Adipocyte (in vitro differentiated cells): ENCODE measurements around the gene TRMO.

Source experiments
- DNase-seq: peaks from one replicate; pipeline ENCODE4 v3.0.0-alpha.2; 2015; ENCODE audit warnings: low read depth
- H3K27me3 ChIP-seq: replicated peaks from 2 replicates; pipeline ENCODE4 v1.7.0; 2013; ENCODE audit warnings: mild to moderate bottlenecking, low read length, moderate library complexity; ENCODE audit not compliant: control insufficient read depth, insufficient read depth
- H3K36me3 ChIP-seq: 2 replicates; pipeline ENCODE4 v1.7.0; 2013; ENCODE audit warnings: low read length, mild to moderate bottlenecking, moderate library complexity; ENCODE audit not compliant: control insufficient read depth, insufficient read depth, severe bottlenecking
- H3K4me1 ChIP-seq: 2 replicates; pipeline ENCODE4 v1.7.0; 2013; ENCODE audit warnings: mild to moderate bottlenecking, low read length, moderate library complexity; ENCODE audit not compliant: control insufficient read depth, insufficient read depth
- H3K4me3 ChIP-seq: 2 replicates; pipeline ENCODE4 v1.7.0; 2013; ENCODE audit warnings: mild to moderate bottlenecking, low read length, moderate library complexity
- H3K9ac ChIP-seq: 2 replicates; pipeline ENCODE4 v1.7.0; 2013; ENCODE audit warnings: mild to moderate bottlenecking, low read length, moderate library complexity
- H3K9me3 ChIP-seq: 2 replicates; pipeline ENCODE4 v1.7.0; 2013; ENCODE audit warnings: mild to moderate bottlenecking, low read length, moderate library complexity; ENCODE audit not compliant: control insufficient read depth

TRMO gene

DNA sequence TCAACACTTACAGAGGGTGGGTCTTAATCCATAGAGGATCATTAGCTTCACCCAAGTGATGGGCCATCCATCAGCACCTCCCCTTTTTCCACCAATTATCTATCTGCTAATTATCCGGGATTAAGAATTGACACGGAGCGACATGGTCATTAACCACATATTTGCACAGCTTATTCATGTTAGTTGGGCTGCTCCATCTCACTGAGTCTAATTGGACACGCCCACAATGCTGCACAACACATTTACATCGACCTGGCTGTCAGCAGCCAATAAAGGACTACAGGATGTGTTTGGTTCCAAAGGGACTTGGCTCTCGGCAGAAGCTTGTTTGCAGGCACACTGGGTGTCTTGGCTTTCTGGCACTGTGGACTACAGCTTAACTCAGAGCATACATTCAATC lies 47.7 kb downstream of the TRMO start:
- DNase-seq = no peak
- Histone ChIP-seq H3K36me3 (no peaks in the 10 kb centered on the region), H3K9ac (no peak overlapping the region), H3K4me3 (no peak overlapping the region), H3K9me3 (no peaks in the 10 kb centered on the region), H3K4me1 (peaks cover 16% of the 10 kb centered on the region), H3K27me3 (peaks cover 5% of the 10 kb centered on the region)

DNA sequence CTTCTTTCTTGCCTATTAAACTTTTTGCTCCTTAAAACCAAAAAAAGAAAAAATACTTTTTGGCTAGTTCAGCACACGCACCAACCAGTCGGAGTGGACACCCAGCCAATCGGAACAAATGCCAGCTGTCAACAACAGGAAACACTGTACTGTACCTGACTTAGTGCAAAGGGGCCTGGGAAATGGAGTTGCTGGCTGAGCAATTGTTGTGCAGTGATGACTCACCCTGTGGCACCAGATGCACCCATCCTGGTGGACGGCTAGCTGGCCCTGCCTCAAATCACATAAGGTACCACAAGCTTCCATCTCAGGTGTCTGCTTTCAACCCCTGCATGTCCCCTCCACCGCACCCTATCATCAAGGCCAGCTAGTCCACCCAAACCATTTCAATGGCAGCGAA lies 48.4 kb downstream of the TRMO start:
- Histone ChIP-seq H3K27me3 (peaks cover 5% of the 10 kb centered on the region), H3K9me3 (no peaks in the 10 kb centered on the region), H3K9ac (no peak overlapping the region), H3K4me3 (no peak overlapping the region), H3K4me1 (peaks cover 16% of the 10 kb centered on the region), H3K36me3 (no peaks in the 10 kb centered on the region)
- no peak for DNase-seq

DNA sequence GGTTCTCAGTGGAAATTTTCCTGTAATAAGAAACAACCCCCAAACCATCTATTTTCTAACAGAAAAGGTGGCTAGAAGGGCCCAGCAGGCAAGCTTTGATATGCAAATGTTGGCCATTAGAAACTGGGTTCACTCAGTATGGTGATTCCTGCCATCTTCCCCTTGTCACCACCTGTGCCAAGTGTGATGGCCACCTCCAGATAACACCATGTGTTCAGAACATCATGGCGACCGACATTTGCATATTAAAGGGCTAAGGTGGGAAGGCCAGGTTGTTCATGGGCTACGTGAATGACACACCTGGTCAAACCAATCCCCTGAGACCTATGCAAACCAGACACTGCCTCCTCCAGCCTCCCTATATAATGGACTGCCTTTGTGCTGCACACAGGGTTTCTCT lies 48.9 kb downstream of the TRMO start:
- Histone ChIP-seq H3K9me3 (no peaks in the 10 kb centered on the region), H3K36me3 (no peaks in the 10 kb centered on the region), H3K9ac (no peak overlapping the region), H3K4me1 (peaks cover 16% of the 10 kb centered on the region), H3K4me3 (no peak overlapping the region), H3K27me3 (peaks cover 5% of the 10 kb centered on the region)
- no peak for DNase-seq

DNA sequence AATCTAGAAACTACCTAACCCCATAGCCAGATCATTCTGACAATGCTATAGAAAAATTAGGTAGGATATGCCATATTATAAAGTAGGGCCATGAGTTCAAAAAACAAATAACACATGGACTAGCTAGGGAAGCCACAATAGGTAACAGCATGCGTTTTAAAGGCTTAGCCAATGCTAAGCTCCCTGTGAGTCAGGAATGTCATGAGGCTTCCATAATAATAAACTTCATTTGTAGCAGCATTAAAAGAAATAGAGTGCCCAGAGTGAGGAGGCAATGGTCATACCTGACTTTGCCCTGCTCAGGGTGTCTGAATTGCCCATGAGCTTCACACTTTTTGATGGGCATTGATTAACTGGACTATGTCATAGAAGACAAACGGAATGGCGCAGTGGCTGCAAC lies 53.4 kb downstream of the TRMO start:
- no peak for DNase-seq
- Histone ChIP-seq H3K9me3 (peaks cover 25% of the 10 kb centered on the region), H3K36me3 (no peaks in the 10 kb centered on the region), H3K4me1 (no peaks in the 10 kb centered on the region), H3K9ac (no peak overlapping the region), H3K4me3 (no peak overlapping the region), H3K27me3 (peaks cover 5% of the 10 kb centered on the region)

DNA sequence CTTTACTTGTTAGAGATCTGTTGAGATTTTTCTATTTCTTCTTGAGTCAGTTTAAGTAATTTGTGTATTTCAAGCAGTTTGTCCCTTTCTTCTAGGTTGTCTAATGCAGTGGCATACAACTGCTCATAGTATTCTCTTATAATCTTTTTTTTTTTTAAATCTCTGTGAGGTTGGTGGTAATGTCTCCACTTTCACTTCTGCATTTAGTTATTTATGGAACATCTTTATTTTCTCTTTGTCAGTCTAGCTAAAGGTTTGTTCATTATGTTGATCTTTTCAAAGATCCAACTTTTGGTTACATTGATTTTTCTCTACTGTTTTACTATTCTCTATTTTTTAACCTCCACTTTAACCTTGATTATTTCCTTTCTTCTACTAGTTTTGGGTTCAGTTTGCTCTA lies 55.5 kb downstream of the TRMO start:
- DNase-seq = no peak
- no peak overlapping the region for H3K4me3 ChIP-seq
- H3K27me3 ChIP-seq = peaks cover 22% of the 10 kb centered on the region
- no peaks in the 10 kb centered on the region for H3K4me1 ChIP-seq
- H3K9ac ChIP-seq = no peak overlapping the region
- H3K9me3 ChIP-seq = peaks cover 25% of the 10 kb centered on the region
- H3K36me3 ChIP-seq = no peaks in the 10 kb centered on the region

DNA sequence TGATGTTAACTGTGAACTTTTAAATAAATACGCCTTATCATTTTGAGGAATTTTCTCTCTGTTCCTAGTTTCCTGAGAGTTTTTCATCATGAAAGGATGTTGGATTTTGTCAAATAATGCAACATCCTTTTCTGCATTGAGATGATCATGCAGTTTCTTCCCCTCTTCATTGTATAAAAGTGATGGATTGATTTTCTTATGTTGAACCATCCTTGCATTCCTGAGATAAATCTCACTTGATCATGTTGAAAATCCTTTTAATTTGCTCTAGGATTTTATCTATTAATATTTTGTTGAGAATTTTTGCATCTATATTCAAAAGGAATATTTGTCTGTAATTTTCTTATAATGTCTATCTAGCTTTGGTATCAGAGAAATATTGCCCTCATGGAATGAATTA lies 56.0 kb downstream of the TRMO start:
- no peaks in the 10 kb centered on the region for H3K4me1 ChIP-seq
- peaks cover 25% of the 10 kb centered on the region for H3K9me3 ChIP-seq
- no peaks in the 10 kb centered on the region for H3K36me3 ChIP-seq
- H3K4me3 ChIP-seq = no peak overlapping the region
- DNase-seq = no peak
- peaks cover 25% of the 10 kb centered on the region for H3K27me3 ChIP-seq
- H3K9ac ChIP-seq = no peak overlapping the region

DNA sequence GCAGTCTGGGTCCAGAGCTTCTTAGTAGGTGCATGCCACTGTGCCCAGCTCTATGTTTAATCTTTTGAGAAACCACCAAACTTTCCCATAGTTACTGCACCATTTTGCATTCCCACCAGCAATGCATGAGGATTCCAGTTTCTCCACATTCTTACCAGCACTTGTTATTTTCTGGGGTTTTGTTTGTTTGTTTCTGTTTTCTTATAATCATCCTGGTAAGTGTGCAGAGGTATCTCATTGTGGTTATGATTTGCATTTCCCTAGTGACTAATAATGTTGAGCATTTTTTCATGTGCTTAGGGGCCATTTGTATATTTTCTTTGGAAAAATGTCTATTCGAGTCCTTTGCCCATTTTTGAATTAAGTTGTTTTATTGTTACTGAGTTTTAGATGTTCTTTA lies 57.9 kb downstream of the TRMO start:
- Histone ChIP-seq H3K27me3 (peaks cover 39% of the 10 kb centered on the region), H3K9me3 (peaks cover 25% of the 10 kb centered on the region), H3K9ac (no peak overlapping the region), H3K4me3 (no peak overlapping the region), H3K4me1 (no peaks in the 10 kb centered on the region), H3K36me3 (no peaks in the 10 kb centered on the region)
- DNase-seq = no peak

DNA sequence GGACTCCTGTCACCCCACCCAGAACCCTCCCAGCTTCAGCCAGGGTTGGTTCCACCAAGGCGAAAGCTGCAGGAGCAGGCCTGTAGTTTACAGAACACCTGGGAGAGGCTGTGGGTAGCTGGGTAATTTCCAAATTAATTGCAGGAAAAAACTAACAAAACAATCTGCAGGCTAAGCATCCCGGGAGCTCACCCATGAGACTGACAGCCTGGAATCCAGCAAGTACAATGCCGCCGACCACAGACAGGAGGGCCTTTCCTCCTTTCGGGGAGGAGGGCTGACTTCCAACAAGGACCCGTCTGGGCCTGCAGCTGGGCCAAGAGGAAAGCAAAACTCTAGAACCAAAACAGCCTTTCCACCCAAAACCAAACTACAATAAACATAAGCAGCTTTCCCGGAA lies 59.0 kb downstream of the TRMO start:
- Histone ChIP-seq H3K9ac (no peak overlapping the region), H3K36me3 (no peaks in the 10 kb centered on the region), H3K27me3 (peaks cover 50% of the 10 kb centered on the region), H3K4me1 (no peaks in the 10 kb centered on the region), H3K4me3 (no peak overlapping the region), H3K9me3 (peaks cover 25% of the 10 kb centered on the region)
- no peak for DNase-seq

DNA sequence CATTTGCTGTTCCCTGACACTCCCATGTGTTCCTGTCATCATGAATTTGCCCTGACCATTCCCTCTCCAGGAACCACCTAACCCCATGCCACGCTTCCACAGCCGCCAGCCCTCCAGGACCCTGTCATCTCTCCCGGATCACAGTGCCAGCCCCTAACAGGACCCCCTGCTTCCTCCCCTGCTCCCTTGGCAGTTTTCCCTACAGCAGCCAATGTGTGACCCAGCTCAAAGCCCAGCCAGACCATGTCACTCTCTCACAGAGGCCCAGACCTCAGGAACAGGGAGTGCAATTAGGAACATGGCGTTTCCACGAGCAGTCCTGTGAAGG lies 61.2 kb downstream of the TRMO start:
- H3K4me1 ChIP-seq = no peaks in the 10 kb centered on the region
- no peak overlapping the region for H3K4me3 ChIP-seq
- DNase-seq = no peak
- H3K27me3 ChIP-seq = peaks cover 72% of the 10 kb centered on the region
- H3K9me3 ChIP-seq = peaks cover 16% of the 10 kb centered on the region
- H3K36me3 ChIP-seq = no peaks in the 10 kb centered on the region
- H3K9ac ChIP-seq = no peak overlapping the region

DNA sequence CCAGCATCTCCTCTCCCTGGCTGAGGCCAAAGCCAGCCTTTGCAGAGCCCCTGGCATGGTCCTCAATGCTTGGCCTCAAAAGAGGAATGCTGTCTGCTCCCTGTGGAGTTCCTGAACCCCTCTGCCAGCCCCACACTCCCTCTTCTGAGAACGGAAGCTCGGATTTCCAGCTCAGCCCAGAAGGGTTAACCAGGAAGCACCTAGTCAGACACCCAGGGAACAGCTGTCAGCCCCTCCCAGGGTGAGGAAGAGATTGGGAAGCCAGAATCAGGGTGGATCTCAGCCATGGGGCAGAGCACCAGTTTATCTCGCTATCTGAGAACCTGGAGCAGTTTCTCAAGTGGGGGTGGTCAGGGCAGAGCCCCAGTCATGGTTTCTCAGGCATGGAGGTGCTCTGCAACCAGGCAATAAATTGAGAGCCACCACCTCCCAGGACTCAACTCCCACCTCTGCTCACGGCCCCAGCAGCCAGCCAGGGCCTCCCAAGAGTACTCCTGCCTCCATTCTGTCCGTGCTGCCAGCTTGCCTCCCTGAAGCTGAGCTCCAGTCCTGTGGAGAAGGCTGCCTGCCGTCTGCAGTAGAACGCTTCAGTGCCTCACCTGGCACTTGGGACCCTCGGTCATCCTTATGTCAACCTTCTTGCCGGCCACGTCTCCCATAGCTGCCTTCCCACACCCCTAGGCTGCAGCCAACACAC lies 61.7 kb downstream of the TRMO start:
- Histone ChIP-seq H3K4me3 (no peak overlapping the region), H3K36me3 (no peaks in the 10 kb centered on the region), H3K9ac (no peak overlapping the region), H3K9me3 (peaks cover 10% of the 10 kb centered on the region), H3K27me3 (peaks cover 77% of the 10 kb centered on the region), H3K4me1 (no peaks in the 10 kb centered on the region)
- no peak for DNase-seq

DNA sequence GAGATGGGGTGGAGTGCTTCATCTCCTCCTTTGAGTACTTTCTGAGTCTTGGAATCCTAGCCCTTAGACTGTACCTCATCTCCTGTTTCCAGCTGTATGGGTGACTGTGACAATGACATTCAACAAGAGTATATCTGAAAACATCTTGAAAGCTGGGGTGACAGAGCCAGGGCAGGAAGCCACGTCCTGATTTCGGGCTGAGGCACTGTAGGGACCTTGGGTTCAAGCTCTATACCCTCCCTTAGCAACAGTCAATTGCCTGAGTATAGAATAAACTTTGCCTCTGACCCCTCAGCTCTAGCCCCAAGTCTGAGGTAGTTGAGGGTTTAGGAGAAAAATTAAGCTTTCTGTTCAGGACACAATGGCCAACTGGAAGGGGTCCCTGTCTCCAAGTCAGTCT lies 63.0 kb downstream of the TRMO start:
- no peaks in the 10 kb centered on the region for H3K9me3 ChIP-seq
- peaks cover 89% of the 10 kb centered on the region for H3K27me3 ChIP-seq
- H3K36me3 ChIP-seq = no peaks in the 10 kb centered on the region
- H3K4me1 ChIP-seq = no peaks in the 10 kb centered on the region
- DNase-seq = no peak
- H3K9ac ChIP-seq = no peak overlapping the region
- no peak overlapping the region for H3K4me3 ChIP-seq

DNA sequence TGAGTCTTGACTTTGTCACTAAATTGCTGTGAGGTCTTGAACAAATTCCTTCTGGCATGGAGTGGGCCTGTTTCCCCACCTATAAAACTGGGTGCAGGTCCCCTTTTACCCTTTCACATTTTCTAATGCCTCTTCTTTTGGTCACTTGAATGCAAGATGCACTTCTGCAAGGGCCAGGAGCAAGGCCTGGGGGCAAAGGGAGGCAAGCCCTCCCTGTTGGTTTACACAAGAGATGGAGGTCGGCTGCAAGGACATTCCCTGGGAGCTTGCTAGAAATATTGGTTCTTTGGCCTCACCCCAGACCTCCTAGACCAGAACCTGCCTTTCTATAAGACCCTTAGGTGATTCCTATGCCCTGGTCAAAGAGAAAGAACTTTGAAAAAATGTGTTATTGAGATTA lies 63.5 kb downstream of the TRMO start:
- peaks cover 89% of the 10 kb centered on the region for H3K27me3 ChIP-seq

More for the DNA sequence above, 63.5 kb downstream of the TRMO start:
- no peak overlapping the region for H3K4me3 ChIP-seq
- H3K4me1 ChIP-seq = no peaks in the 10 kb centered on the region
- H3K36me3 ChIP-seq = no peaks in the 10 kb centered on the region
- DNase-seq = no peak
- H3K9ac ChIP-seq = no peak overlapping the region
- H3K9me3 ChIP-seq = no peaks in the 10 kb centered on the region
